GM21723 (cell line): ENCODE data around the gene LIPE.

Experiments used
- ATAC-seq: cut with Tn5 transposase; IDR thresholded peaks from one replicate; pipeline ENCODE4 v1.9.1; 2021; ENCODE audit warnings: mild to moderate bottlenecking, moderate library complexity; ENCODE audit not compliant: unreplicated experiment

The LIPE gene

DNA sequence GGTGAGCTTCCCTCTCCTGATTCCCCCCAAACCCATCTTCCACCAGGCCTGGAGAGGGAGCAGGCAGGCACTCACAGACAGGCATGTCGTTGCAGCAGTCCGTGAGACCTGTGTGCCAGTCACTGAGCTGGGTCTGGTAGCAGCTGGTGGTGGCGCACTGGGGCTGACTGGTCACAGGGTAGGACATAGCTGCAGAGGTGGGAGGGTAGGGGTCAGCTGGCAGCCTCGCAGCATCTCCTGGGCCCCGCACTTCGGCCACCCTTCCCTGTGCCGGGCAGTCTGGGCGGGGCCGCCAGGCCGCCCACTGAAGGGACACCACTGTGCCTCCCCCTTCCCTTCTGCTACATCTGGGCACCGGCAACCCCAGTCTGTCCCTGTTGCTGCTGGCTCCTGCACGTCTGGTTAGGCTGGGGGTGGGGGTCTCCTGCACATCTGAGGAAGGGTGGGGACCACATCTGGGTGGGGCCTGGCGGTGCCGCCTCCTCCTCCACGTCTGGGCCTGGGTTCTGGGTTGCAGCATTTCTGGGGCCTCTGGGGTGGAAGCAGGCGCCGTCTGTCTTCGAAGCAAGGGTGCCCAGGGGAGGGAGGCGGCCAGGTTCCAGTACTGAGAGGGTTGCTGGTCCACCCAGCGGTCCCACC, 38.2 kb downstream of the LIPE start:
- ATAC-seq, result no peak

DNA sequence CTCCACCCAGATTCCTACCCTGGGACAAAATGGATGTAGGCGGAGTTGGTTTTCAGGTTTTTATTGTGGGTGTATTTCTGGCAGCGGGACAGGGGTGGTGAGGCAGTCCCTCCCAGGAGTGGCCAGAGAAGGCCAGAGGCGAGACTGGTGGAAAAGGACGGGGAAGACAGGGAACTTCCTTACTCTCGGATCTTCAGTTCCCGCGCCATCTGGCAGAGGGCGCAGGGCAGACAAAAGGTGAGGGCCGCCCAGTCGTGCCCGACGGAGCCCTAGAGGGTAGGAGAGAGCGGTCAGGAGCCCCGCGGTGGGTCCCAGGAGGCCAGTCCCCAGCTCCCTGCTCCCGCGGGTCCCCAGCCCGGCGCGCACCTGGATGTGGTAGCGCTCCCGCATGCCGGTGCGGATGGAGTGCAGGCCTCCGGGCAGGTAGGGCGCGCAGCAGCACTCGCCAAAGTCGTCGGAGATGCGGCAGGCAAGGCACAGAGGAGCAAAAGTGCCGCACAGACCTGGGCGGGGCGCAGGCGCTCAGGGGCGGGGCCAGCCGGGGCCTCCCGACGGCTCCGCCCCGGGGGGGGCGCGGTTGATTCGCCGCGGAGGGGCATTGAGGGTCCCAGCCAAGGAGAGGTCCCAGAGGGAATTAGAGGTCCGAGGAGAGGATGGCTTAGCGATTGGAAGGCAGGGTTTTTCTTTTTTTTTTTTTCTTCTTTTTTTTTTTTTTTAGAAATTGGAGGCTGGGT, 40.0 kb downstream of the LIPE start:
- ATAC-seq, result no peak

DNA sequence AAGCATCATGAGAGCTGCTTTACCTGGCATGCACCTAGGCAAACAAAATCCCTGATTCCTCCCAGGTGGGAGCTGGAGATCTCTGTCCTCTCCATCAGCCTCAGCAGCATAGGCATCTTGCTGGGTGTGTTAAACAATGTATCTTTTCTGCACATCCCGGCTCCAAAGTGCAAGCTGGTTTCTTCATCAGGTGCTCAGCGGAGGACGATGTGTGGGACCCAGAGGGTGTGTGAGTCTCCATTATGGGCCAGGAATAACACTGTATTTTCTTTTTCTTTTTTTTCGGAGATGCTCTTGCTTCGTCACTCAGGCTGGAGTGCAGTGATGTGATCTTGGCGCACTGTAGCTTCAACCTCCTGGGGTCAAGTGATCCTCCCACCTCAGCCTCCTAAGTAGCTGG, 47.0 kb downstream of the LIPE start:
- ATAC-seq, result no peak

DNA sequence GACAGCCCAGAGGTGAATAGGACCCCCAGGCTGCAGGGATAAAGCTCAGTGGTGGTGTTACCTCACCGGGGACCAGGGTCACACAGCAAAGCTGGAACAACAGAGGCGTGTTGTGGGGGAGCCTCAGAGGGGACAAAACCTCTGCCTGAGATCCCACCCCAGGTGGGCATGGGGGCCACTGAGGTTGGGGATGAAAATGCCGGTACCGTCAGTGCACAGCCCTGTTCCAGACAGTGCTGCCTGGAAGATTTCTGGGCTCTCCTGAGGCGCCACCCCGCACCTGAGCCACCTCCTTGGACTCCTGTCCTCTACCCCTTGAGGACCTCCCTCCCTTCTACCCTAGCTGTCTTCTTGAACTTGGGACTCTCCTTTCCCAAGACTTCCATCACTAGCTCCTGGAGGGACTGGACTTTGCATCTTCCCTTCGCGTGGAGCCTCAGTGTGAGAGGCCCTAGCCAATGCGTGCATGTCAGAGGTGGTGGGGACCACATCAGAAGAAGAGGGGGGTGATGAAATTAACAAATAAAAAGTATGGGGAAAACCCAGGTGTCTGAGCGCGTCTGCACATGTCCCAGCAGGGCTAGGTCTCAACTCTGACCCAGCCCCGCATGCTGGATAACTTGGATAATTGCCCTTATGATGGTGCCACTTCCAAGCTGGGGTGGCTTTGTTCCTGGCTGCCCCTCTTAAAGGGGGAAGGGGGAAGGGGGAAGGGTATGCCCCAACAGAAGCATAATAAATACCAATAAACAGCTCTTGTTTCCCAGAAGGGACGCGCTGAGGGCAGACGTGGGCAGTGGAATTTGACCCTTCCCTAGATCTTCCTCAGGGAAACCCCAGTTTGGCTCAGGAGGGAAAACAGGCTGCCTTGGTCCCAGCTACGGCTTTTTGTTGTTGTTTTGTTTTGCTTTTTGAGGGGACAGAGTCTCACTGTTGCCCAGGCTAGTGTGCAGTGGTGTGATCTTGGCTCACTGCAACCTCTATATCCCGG, 48.7 kb downstream of the LIPE start:
- ATAC-seq, result no peak

DNA sequence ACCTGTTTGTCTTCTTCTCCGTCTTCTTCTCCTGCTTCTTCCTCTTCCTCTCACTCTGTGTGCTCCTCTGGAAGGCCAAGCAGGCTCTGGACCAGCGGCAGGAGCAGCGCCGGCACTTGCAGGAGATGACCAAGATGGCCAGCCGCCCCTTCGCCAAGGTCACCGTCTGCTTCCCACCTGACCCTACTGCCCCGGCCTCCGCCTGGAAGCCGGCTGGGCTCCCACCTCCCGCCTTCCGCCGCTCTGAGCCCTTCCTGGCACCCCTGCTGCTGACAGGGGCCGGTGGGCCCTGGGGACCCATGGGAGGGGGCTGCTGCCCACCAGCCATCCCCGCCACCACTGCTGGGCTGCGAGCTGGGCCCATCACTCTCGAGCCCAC, 51.0 kb downstream of the LIPE start:
- no peak for ATAC-seq

DNA sequence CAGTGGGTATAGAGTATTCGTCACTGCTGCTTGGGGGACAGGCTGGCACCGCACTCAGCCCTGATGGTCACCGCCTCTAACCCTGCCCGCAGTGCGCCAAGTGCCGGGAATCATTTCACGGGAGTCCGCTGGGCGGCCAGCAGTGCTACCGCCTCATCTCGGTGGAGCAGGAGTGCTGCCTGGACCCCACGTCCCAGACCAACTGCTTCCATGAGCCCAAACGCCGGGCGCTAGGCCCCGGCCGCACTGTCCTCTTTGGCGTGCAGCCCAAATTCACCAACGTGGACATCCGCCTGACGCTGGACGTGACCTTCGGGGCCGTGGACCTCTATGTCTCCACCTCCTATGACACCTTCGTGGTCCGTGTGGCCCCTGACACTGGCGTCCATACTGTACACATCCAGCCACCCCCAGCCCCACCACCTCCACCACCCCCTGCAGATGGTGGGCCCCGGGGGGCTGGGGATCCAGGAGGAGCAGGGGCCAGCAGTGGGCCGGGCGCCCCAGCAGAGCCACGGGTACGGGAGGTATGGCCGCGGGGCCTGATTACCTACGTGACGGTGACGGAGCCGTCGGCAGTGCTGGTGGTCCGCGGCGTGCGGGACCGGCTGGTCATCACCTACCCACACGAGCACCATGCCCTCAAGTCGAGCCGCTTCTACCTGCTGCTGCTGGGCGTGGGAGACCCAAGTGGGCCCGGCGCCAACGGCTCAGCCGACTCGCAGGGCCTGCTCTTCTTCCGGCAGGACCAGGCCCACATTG, 51.6 kb downstream of the LIPE start:
- ATAC-seq, result no peak

DNA sequence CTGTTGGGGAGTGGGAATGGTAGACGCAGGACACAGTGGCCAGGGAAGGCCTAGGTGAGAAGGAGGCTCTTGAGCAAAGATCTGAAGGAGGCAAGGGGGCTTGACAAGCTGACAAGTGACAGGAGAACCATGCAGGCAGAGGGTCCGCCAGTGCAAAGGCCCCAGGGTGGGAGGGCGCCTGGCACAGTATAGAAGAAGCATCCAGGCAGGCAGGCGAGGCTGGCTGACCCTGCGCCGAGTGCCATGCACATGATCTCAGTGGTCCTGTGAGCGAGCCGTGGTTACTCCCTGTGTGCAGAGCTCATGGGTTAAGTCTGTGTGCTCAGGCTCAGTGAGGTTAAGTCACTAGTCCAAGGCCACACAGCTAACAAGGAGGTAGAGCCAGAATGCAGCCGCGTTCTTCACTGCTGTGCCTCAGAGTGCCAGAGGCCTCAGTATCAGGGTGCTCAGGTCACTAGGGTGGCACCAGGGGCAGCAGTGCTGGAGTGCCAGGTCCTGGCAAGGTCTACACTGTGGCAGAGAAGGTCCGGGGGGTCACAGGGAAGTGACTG, 52.3 kb downstream of the LIPE start:
- no peak for ATAC-seq

DNA sequence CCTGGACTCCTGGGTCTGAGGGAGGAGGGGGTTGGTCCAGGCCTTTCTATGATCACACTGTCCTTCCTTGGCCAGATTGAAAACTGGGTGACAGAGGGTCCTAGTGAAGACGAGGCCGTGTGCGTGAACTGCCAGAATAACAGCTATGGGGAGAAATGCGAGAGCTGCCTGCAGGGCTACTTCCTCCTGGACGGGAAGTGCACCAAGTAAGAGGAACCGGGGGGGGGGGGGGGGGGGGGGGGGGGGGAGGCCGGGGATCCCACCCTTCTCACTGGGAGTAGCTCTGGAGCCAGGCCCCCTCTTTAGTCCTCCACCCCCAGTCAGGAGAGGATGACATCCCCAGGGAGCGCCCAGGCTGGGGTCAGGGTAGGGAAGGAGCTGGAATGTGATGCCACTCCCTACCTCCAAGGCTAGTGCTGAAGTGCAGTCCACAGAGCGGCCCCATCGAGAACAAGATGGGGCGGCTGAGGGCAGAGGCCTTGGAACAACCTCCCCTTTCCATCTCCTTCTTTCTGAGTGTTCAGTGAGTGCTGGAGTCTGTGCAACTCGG, 56.5 kb downstream of the LIPE start:
- no peak for ATAC-seq

DNA sequence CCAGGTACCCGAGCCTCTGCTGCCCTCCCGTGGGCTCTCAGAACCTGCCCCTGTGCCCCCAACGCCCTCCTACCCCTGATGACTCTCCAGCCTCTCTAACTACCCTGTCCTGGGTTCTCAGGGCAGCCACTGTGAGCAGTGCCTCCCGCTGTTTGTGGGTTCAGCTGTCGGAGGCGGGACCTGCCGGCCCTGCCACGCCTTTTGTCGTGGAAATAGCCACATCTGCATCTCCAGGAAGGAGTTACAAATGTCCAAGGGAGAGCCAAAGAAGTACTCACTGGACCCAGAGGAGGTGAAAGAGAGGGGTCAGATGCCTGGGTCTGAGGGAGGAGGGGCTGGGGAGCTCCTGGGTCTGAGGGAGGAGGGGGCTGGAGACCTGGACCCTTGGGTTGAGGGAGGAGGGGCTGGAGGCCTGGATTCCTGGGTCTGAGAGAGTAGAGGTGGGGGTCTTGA, 57.1 kb downstream of the LIPE start:
- no peak for ATAC-seq

DNA sequence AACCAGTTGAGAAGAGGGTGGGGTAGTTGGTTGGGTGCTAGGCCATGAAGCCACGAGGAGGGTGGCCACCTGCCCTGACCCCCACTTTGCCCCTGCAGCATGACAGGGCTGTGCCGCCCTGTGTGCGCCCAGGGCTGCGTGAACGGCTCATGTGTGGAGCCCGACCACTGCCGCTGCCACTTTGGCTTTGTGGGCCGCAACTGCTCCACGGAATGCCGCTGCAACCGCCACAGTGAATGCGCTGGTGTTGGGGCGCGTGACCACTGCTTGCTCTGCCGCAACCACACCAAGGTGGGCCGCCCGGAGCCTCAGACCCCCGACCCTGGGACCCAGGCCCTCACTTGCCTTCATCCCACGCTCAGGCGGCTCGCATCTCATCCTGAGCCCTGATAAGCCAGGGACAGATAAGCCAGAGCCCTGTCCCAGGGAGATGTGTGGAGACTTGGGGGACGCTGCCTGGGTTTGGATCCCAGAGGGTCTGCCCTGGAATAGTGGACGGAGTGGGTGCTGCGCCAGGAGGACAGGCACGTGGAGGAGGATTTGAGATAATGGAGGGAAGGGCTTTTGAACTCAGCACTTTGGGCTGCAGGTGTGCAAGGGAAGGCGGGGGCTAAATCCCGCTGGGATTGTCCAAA, 57.6 kb downstream of the LIPE start:
- no peak for ATAC-seq

DNA sequence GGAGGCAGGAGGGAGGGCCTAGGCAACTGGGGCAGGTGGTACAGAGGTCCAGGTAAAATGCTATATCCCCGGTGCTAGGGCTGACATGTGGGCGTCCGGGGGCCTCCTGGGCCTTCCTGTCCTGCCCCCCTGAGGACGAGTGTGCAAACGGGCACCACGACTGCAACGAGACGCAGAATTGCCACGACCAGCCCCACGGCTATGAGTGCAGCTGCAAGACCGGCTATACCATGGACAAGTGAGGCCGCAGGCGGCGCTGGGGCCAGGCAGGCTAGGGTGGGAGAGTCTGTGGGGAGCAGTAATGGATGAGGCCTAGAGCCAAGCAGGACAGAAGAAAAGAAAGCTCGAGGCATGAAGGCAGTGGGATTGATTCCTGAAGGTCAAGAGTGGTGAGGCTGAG, 58.4 kb downstream of the LIPE start:
- ATAC-seq, result no peak

DNA sequence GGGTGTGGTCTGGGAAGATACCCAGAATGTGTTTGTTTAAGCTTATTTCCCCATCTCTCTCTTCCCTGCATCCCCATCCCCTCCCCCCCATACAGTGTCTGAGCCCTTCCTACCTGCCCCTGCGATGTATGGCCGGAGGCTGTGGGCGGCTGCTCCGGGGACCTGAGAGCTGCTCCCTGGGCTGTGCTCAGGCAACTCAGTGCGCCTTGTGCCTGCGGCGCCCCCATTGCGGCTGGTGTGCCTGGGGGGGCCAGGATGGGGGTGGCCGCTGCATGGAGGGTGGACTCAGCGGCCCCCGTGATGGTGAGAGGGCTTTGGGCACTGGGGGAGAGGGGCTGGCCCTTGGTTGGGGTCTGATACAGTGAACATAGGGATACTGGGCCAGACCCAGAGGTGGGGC, 58.8 kb downstream of the LIPE start:
- ATAC-seq, result no peak

DNA sequence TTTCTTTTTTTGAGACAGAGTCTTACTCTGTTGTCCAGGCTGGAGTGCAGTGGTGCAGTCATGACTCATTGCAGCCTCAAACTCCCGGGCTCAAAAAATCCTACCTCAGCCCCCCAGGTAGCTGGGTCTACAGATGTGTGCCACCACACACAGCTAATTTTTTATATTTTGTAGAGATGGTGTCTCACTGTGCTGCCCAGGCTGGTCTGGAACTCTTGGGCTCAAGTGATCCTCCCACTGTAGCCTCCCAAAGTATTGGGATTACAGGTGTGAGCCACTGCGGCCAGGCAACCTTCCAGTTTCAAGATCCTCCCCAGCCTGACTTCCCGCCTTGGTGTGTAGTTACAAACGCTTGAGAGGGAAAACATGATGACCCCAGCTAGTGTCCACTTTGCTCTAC, 59.3 kb downstream of the LIPE start:
- no peak for ATAC-seq

DNA sequence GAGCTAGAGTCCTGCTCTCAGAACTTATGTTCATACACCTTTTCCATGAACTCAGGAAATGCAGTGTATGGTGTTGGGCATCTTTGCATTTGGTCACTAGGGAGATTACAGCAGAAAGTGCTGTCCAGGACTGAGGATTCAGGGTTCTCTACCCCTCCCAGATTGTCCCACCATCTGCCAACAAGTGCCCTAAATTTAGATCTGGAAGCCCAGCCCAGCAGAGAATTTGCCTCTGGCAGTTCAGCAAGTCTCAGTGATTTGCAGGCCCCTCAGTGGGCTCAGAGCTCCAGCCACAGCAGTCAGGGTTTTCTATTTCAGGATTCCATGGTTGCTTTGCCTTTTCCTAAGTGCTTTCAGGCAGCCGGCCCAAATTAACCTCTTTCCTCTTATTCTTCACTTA, 60.5 kb downstream of the LIPE start:
- ATAC-seq, result no peak

DNA sequence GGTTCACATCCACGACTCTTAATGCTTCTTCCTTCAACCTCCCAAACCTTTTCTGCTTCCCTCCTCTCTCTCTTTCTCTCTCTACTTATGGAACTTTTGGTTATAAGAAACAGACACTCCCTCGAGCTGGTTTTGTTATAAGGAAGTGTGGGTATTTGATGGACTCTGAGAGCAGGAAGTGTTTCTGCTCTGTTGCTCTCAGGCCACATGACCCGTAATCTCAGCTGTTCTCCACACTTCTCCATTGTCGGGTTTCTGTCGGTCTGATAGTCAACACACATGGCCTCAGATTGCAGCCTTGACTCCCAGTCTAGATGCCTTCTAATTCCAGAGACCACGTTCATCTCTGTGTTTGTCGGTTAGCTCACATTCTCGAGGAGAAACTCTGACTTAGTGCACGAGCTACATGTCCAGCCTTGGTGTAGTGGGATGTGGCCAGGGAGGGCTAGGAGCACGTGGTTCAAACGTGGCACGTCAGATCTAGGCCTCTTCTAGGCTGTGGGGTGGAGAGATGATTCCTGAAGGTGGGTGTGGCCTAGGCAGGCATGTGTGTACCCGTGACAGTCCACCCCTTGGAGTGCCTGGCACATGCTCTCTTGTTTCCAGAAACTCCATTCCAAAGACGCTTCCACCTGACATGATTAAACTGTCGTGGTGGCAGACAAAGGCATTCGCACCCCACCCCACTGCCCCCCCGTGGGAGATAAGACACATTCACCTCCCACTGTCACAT, 63.4 kb downstream of the LIPE start:
- ATAC-seq, result no peak

DNA sequence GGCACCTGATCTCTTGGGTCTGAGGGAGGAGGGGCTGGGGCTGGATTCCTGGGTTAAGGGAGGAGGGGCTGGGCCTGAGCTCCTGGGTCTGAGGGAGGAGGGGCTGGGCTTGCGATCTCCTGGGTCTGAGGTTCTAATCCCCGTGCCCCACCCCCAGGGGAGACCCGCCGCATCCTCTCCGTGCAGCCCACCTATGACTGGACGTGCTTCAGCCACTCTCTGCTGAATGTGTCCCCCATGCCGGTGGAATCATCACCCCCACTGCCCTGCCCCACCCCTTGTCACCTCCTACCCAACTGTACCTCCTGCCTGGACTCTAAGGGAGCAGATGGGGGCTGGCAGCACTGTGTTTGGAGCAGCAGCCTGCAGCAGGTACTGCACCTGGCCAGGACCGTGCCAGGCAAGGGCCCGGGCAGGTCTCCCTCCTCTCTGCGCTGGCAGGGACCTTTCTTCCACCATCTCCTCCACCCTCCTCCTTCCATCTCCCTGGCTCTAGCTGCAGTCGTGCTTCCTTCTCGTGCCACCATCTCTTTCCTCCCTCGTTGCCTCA, 64.2 kb downstream of the LIPE start:
- ATAC-seq, result no peak

DNA sequence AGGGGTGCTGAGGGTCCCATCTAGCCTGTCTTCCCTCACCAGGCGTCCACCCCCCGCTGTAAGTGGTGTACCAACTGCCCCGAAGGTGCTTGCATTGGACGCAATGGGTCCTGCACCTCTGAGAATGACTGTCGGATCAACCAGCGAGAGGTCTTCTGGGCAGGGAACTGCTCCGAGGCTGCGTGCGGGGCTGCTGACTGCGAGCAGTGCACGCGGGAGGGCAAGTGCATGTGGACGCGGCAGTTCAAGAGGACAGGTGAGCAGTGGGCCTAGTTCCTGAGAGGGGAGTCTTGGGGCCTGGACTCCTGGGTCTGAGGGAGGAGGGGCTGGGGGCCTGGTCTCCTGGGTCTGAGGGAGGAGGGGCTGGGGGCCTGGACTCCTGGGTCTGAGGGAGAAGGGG, 64.8 kb downstream of the LIPE start:
- ATAC-seq, result no peak

DNA sequence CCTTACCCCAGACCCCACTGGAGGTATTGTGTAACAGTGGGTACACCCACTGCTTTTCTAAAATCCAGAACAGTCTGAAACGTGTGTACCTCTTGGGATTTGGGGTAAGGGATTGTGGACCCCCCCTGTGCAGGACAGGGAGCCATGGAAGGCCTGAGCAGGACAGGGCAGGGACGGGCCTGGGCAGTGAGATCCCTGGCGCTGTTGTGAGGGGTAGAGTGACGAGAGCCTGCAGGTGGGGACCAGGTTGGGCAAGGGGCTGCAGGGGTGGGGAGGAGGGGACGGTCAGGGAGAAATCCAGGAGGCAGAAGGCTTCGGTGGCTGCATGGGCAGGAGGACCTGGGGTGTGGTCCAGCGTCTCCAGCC, 65.7 kb downstream of the LIPE start:
- no peak for ATAC-seq
